Measurements from ENCODE around the gene ELOVL6. TPM values are rescaled to one million over a fixed set of nuclear protein-coding genes. Genes with fewer than 3 reads are reported as not detected.

ELOVL6 gene
- total RNA-seq, 5 donors from 2014 or later (not counting 1 experiment from before 2014, with no cell fraction given) = 1.1 to 2.9 (median 2.0) TPM

DNA sequence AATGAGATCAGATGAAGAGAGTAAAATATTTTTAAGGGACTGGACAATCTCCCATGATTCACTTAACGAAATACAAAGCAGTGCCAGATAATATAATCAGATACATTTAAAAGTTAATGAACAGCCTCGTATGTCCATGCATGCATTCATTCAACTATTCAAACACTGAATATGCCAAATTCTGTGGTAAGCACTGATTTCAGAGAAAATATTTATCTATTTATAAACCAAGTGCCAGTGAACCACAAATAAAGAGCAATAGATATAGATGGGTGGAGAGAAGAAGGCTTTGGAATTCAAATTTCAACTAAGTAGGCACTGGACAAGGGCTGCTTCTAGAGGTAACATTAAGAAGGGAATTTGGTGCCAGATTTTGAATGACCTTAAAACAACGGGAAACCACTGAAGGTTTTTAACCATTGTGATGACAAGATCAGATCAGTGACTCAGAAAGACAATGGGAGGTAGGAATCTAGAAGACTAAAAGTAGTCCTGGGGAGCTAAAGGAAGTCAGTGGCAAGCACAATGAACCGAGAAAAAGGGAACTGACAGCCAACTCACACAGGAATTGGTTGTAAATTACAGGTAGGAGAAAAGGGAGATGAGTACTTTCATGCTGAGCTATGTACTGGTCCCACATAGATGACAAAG, 14.2 kb downstream of the ELOVL6 start:
- 33% methylated on average over 1 of the region's 4 CpGs for WGBS (ENCODE audit: insufficient coverage)
- H3K4me3 Mint-ChIP-seq = no peak overlapping the region
- POLR2A ChIA-PET = no interaction called here

DNA sequence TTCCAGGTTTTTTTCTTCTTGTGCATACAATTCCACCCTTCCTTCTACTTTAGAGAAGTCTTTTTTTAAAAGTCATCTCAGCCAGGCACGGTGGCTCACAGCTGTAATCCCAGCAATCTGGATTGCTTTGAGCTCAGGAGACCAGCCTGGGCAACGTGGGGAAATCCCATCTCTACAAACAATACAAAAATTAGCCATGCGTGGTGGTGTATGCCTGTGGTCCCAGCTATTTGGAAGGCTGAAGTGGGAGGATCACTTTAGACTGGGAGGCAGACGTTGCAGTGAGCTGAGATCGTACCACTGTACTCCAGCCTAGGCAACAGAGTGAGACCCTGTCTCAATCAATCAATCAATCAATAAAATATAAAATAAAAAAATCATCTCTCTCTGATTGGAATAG, 14.8 kb downstream of the ELOVL6 start:
- Mint-ChIP-seq H3K27me3 (no peaks in the 10 kb centered on the region), H3K4me1 (peaks cover 3 to 6% (median 4%) of the 10 kb centered on the region in 3 donors), H3K36me3 (no peaks in the 10 kb centered on the region), H3K9me3 (no peaks in the 10 kb centered on the region), H3K27ac (no peak overlapping the region), H3K4me3 (no peak overlapping the region)
- WGBS (ENCODE audit: insufficient coverage) = no CpG with 5 or more reads among the region's 5 CpGs
- Histone ChIP-seq H3K36me3 (ENCODE audit: control insufficient read depth in 2 of 2, extremely low read depth in 1 of 2, insufficient read depth in 1 of 2, low read length in 1 of 2) (no peaks in the 10 kb centered on the region), H3K4me1 (ENCODE audit: control insufficient read depth in 1 of 2, extremely low read depth in 1 of 2, insufficient read depth in 2 of 2, low read length in 2 of 2) (no peaks in the 10 kb centered on the region), H3K4me3 (ENCODE audit: control insufficient read depth in 1 of 2, extremely low read depth in 1 of 2, low read length in 1 of 2) (no peak overlapping the region), H3K27me3 (replicated peaks in 1 of 2; ENCODE audit: control insufficient read depth in 2 of 2, extremely low read depth in 1 of 2, insufficient read depth in 2 of 2, low read length in 1 of 2) (no peaks in the 10 kb centered on the region), H3K9me3 (no peaks in the 10 kb centered on the region), H3K27ac (ENCODE audit: low read length) (no peak overlapping the region)
- ChIA-PET POLR2A (no interaction called here), CTCF (no interaction called here)
- DNase-seq (no peak), ATAC-seq (replicated peaks in 1 of 4) (no peak)

More for the DNA sequence above, 14.2 kb downstream of the ELOVL6 start:
- CTCF ChIA-PET = interaction anchor here in 1 of 2 donors (1.0 kb wide), 1 partner anchor 9 kb away, joined by 3 read pairs; no protein-coding TSS in a partner anchor
- H3K36me3 ChIP-seq (ENCODE audit: control insufficient read depth in 2 of 2, extremely low read depth in 1 of 2, insufficient read depth in 1 of 2, low read length in 1 of 2) = no peaks in the 10 kb centered on the region
- ATAC-seq (replicated peaks in 1 of 4) = no peak
- DNase-seq = no peak
- H3K4me3 ChIP-seq (ENCODE audit: control insufficient read depth in 1 of 2, extremely low read depth in 1 of 2, low read length in 1 of 2) = no peak overlapping the region
- H3K27me3 ChIP-seq (replicated peaks in 1 of 2; ENCODE audit: control insufficient read depth in 2 of 2, extremely low read depth in 1 of 2, insufficient read depth in 2 of 2, low read length in 1 of 2) = no peaks in the 10 kb centered on the region
- no peaks in the 10 kb centered on the region for H3K9me3 ChIP-seq
- Mint-ChIP-seq H3K4me1 (peaks cover 3 to 6% (median 4%) of the 10 kb centered on the region in 3 donors), H3K27ac (no peak overlapping the region), H3K36me3 (no peaks in the 10 kb centered on the region), H3K9me3 (no peaks in the 10 kb centered on the region), H3K27me3 (no peaks in the 10 kb centered on the region)
- no peak overlapping the region for H3K27ac ChIP-seq (ENCODE audit: low read length)
- no peaks in the 10 kb centered on the region for H3K4me1 ChIP-seq (ENCODE audit: control insufficient read depth in 1 of 2, extremely low read depth in 1 of 2, insufficient read depth in 2 of 2, low read length in 2 of 2)

DNA sequence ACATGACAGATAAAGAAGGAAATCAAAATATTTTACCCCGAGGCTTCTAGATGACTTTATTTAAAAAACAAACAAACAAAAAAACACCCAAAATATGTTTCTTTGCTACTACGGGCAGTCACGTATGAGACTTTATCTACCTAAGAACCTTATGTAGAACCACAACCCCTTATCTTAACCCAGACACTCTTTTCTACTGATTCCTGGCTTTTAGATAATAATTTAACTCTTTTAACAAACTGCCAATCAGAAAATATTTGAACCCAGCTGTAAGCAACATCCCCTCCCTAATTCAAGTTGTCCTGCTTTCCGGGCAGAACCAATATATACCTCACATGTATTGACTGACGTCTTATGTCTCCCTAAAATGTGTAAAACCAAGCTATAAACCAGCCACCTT, 15.4 kb downstream of the ELOVL6 start:
- no peak for ATAC-seq (replicated peaks in 1 of 4)
- Histone ChIP-seq H3K27ac (ENCODE audit: low read length) (no peak overlapping the region), H3K27me3 (replicated peaks in 1 of 2; ENCODE audit: control insufficient read depth in 2 of 2, extremely low read depth in 1 of 2, insufficient read depth in 2 of 2, low read length in 1 of 2) (no peaks in the 10 kb centered on the region), H3K4me3 (ENCODE audit: control insufficient read depth in 1 of 2, extremely low read depth in 1 of 2, low read length in 1 of 2) (no peak overlapping the region), H3K4me1 (ENCODE audit: control insufficient read depth in 1 of 2, extremely low read depth in 1 of 2, insufficient read depth in 2 of 2, low read length in 2 of 2) (no peaks in the 10 kb centered on the region), H3K36me3 (ENCODE audit: control insufficient read depth in 2 of 2, extremely low read depth in 1 of 2, insufficient read depth in 1 of 2, low read length in 1 of 2) (no peaks in the 10 kb centered on the region), H3K9me3 (no peaks in the 10 kb centered on the region)
- no peak overlapping the region for H3K27ac Mint-ChIP-seq
- ChIA-PET CTCF (interaction anchor here in 1 of 2 donors (0.5 to 0.7 kb wide), 2 partner anchors 12 to 52 kb away, joined by 4 to 5 read pairs; no protein-coding TSS in a partner anchor), POLR2A (no interaction called here)
- H3K4me3 Mint-ChIP-seq = no peak overlapping the region
- no peaks in the 10 kb centered on the region for H3K36me3 Mint-ChIP-seq
- no peak for DNase-seq
- no peaks in the 10 kb centered on the region for H3K27me3 Mint-ChIP-seq
- 90% methylated on average over 4 of the region's 5 CpGs for WGBS (ENCODE audit: insufficient coverage)
- H3K9me3 Mint-ChIP-seq = no peaks in the 10 kb centered on the region
- H3K4me1 Mint-ChIP-seq = peaks cover 3 to 6% (median 4%) of the 10 kb centered on the region in 3 donors

DNA sequence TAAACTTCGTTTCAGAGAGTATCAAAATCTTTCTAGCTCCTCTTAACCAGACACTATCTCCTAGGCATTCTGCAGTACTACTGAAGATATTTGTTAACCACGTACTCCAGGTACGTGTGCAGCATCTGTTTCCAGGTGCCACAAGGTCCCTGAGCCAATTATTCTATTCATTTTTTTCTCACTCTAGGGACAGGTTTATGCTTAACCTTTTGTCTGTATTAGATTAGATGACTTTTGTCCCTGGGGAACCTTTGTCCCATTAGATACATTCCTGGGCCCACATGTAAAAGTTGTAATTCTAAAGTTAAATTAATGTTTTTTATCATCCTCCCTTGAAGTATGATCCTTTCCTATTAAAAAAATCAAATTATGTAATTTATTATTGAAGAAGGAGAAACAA, 16.5 kb downstream of the ELOVL6 start:
- no CpG with 5 or more reads among the region's 3 CpGs for WGBS (ENCODE audit: insufficient coverage)
- ChIA-PET POLR2A (no interaction called here), CTCF (no interaction called here)
- no peak overlapping the region for H3K4me3 ChIP-seq (ENCODE audit: control insufficient read depth in 1 of 2, extremely low read depth in 1 of 2, low read length in 1 of 2)
- peaks cover 3% of the 10 kb centered on the region for H3K36me3 Mint-ChIP-seq
- no peaks in the 10 kb centered on the region for H3K27me3 ChIP-seq (replicated peaks in 1 of 2; ENCODE audit: control insufficient read depth in 2 of 2, extremely low read depth in 1 of 2, insufficient read depth in 2 of 2, low read length in 1 of 2)
- peaks cover 3 to 6% (median 4%) of the 10 kb centered on the region in 3 donors for H3K4me1 Mint-ChIP-seq
- H3K4me1 ChIP-seq (ENCODE audit: control insufficient read depth in 1 of 2, extremely low read depth in 1 of 2, insufficient read depth in 2 of 2, low read length in 2 of 2) = no peaks in the 10 kb centered on the region
- no peak overlapping the region for H3K27ac ChIP-seq (ENCODE audit: low read length)
- no peaks in the 10 kb centered on the region for H3K9me3 ChIP-seq
- H3K9me3 Mint-ChIP-seq = no peaks in the 10 kb centered on the region
- H3K4me3 Mint-ChIP-seq = no peak overlapping the region
- DNase-seq (no peak), ATAC-seq (replicated peaks in 1 of 4) (no peak)
- no peak overlapping the region for H3K27ac Mint-ChIP-seq
- H3K36me3 ChIP-seq (ENCODE audit: control insufficient read depth in 2 of 2, extremely low read depth in 1 of 2, insufficient read depth in 1 of 2, low read length in 1 of 2) = no peaks in the 10 kb centered on the region
- H3K27me3 Mint-ChIP-seq = no peaks in the 10 kb centered on the region

DNA sequence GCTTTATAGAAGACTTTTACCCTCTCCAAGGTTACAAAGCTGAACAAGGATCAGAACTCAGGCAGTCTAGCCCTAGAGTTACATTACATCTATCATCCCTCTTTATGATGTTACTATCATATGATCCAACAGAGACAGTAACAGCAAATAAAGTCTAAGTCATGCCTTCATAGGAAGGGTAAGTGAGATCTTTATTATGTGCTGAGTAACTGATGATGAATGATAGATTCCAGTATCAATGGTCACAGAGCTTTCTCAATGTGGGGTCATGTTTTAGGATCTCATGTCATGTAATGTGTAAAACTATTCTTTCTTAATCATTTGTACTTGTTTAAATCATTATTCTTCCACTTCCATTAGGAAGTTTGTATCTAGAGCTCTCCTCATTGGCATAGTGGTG, 22.8 kb downstream of the ELOVL6 start:
- peaks cover 4% of the 10 kb centered on the region for H3K36me3 Mint-ChIP-seq
- no peaks in the 10 kb centered on the region for H3K9me3 Mint-ChIP-seq
- H3K27me3 Mint-ChIP-seq = no peaks in the 10 kb centered on the region
- Histone ChIP-seq H3K4me3 (ENCODE audit: control insufficient read depth in 1 of 2, extremely low read depth in 1 of 2, low read length in 1 of 2) (no peak overlapping the region), H3K36me3 (ENCODE audit: control insufficient read depth in 2 of 2, extremely low read depth in 1 of 2, insufficient read depth in 1 of 2, low read length in 1 of 2) (no peaks in the 10 kb centered on the region), H3K9me3 (no peaks in the 10 kb centered on the region), H3K4me1 (ENCODE audit: control insufficient read depth in 1 of 2, extremely low read depth in 1 of 2, insufficient read depth in 2 of 2, low read length in 2 of 2) (no peaks in the 10 kb centered on the region), H3K27me3 (replicated peaks in 1 of 2; ENCODE audit: control insufficient read depth in 2 of 2, extremely low read depth in 1 of 2, insufficient read depth in 2 of 2, low read length in 1 of 2) (no peaks in the 10 kb centered on the region), H3K27ac (ENCODE audit: low read length) (no peak overlapping the region)
- no peak for DNase-seq
- ChIA-PET POLR2A (interaction anchor here in 1 of 2 donors (0.6 kb wide), 1 partner anchor 9 kb away, joined by 5 read pairs; no protein-coding TSS in a partner anchor), CTCF (no interaction called here)
- no peak overlapping the region for H3K27ac Mint-ChIP-seq
- no peak overlapping the region for H3K4me3 Mint-ChIP-seq
- ATAC-seq (replicated peaks in 1 of 4) = no peak
- H3K4me1 Mint-ChIP-seq = no peaks in the 10 kb centered on the region

DNA sequence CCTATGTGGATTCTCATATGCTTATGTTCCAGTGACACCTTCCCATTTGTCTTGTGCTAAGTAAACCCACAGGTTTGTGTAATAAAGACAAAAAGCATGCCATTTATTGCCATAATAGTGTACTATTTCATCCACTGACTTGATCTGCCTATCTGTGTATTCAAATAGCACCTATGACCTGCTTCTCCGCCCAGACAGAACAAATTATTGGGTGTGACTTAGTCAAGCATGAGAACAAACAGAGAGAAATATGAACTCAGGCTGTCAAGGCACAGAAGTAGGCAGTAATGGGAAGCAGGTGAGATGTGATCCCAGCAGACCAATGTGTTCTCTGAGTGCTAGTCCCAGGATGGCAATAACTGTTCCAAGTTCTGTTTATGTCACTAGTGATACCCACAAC, 25.4 kb downstream of the ELOVL6 start:
- Histone ChIP-seq H3K4me3 (ENCODE audit: control insufficient read depth in 1 of 2, extremely low read depth in 1 of 2, low read length in 1 of 2) (no peak overlapping the region), H3K4me1 (ENCODE audit: control insufficient read depth in 1 of 2, extremely low read depth in 1 of 2, insufficient read depth in 2 of 2, low read length in 2 of 2) (no peaks in the 10 kb centered on the region), H3K27me3 (replicated peaks in 1 of 2; ENCODE audit: control insufficient read depth in 2 of 2, extremely low read depth in 1 of 2, insufficient read depth in 2 of 2, low read length in 1 of 2) (no peaks in the 10 kb centered on the region), H3K9me3 (no peaks in the 10 kb centered on the region), H3K36me3 (ENCODE audit: control insufficient read depth in 2 of 2, extremely low read depth in 1 of 2, insufficient read depth in 1 of 2, low read length in 1 of 2) (no peaks in the 10 kb centered on the region), H3K27ac (ENCODE audit: low read length) (no peak overlapping the region)
- ChIA-PET CTCF (no interaction called here), POLR2A (no interaction called here)
- Mint-ChIP-seq H3K4me3 (no peak overlapping the region), H3K27ac (no peak overlapping the region), H3K4me1 (no peaks in the 10 kb centered on the region), H3K27me3 (no peaks in the 10 kb centered on the region), H3K36me3 (peaks cover 4% of the 10 kb centered on the region), H3K9me3 (no peaks in the 10 kb centered on the region)
- no CpG with 5 or more reads among the region's 1 CpG for WGBS (ENCODE audit: insufficient coverage)
- no peak for DNase-seq
- ATAC-seq (replicated peaks in 1 of 4) = no peak

All from T-cell (primary cell).